ENCODE data around the gene GARNL3.

- TF ChIP-seq EZH2 (IDR thresholded peaks at IDR 0.05) = no peak
- no peak for TF ChIP-seq POLR2AphosphoS5 (IDR thresholded peaks at IDR 0.05; ENCODE audit: borderline replicate concordance, low read depth, low read length)
- TF ChIP-seq FOXP2 (optimal IDR thresholded peaks at IDR 0.05; ENCODE audit: control extremely low read depth, extremely low read length, insufficient read depth) = no peak
Observed at GRCh38 chr9:127382541-127382940, 118.0 kb downstream of the GARNL3 start.
